ENCODE measurements around the gene LIN7B. TPM values are rescaled to one million over a fixed set of nuclear protein-coding genes. Genes with fewer than 3 reads are reported as not detected.

LIN7B gene
- total RNA-seq, 4 donors from 2014 or later, result 6.5 to 19.8 (median 13.2) TPM

DNA sequence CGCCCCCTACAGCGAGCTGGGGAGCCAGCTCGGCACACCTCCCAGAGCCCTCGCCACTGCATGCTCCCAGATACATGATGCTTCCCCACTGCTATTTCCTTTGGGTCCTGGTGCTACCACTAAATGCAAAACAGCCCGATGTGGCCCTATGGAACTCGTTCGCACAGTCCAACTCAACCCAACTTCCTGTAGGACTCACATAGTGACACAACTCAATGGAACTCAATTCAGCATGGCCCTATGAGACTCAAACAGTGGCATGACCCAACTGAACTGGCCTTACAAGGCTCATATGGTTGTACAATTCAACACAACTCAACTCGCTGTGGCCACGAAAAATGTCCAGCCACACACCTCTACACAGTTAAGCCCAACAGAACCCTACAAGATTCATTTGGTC is 45.1 kb upstream of the LIN7B start:
- TF ChIP-seq, protein P1, sequence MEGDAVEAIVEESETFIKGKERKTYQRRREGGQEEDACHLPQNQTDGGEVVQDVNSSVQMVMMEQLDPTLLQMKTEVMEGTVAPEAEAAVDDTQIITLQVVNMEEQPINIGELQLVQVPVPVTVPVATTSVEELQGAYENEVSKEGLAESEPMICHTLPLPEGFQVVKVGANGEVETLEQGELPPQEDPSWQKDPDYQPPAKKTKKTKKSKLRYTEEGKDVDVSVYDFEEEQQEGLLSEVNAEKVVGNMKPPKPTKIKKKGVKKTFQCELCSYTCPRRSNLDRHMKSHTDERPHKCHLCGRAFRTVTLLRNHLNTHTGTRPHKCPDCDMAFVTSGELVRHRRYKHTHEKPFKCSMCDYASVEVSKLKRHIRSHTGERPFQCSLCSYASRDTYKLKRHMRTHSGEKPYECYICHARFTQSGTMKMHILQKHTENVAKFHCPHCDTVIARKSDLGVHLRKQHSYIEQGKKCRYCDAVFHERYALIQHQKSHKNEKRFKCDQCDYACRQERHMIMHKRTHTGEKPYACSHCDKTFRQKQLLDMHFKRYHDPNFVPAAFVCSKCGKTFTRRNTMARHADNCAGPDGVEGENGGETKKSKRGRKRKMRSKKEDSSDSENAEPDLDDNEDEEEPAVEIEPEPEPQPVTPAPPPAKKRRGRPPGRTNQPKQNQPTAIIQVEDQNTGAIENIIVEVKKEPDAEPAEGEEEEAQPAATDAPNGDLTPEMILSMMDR (IDR thresholded peaks at IDR 0.05), result no peak
- TF ChIP-seq EP300 (IDR thresholded peaks at IDR 0.05) (no peak), POLR2AphosphoS5 (IDR thresholded peaks at IDR 0.05) (no peak)
- no peaks in the 10 kb centered on the region for H3K36me3 ChIP-seq
- H3K9me3 ChIP-seq, result no peaks in the 10 kb centered on the region
- ATAC-seq, result no peak
- WGBS, 2 donors (ENCODE audit: low coverage in 1 of 2), result 90 to 96% methylated on average over 4 to 7 of the region's 9 CpGs
- H3K4me3 ChIP-seq, result no peak overlapping the region
- H3K27ac ChIP-seq, result no peak overlapping the region
- H3K4me1 ChIP-seq, result peaks cover 0 to 23% (median 10%) of the 10 kb centered on the region in 3 donors
- peaks cover 98% of the 10 kb centered on the region for H3K27me3 ChIP-seq

DNA sequence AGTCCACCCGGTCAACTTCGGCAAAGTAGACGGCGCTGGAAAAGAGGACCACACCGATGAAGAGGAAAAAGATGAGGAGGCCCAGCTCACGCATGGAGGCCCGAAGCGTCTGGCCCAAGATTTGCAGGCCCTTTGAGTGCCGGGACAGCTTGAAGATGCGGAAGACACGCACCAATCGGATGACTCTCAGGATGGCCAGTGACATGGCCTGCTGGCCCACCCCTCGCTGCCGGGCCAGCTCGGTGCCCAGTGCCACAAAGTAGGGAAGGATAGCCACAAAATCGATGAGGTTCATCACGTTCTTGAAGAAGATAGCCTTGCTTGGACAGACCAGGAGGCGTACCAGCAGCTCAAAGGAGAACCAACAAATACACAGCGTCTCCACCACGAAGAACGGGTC is 43.8 kb upstream of the LIN7B start:
- Histone ChIP-seq H3K27ac (no peak overlapping the region), H3K9me3 (no peaks in the 10 kb centered on the region), H3K36me3 (no peaks in the 10 kb centered on the region), H3K27me3 (peaks cover 91% of the 10 kb centered on the region), H3K4me1 (peaks cover 0 to 12% (median 4%) of the 10 kb centered on the region in 3 donors), H3K4me3 (no peak overlapping the region)
- 90 to 97% methylated on average over 11 to 13 of the region's 21 CpGs for WGBS, 2 donors (ENCODE audit: low coverage in 1 of 2)
- no peak for ATAC-seq
- no peak for TF ChIP-seq POLR2A (IDR thresholded peaks at IDR 0.05)
- TF ChIP-seq EP300 (IDR thresholded peaks at IDR 0.05), result no peak
- no peak for TF ChIP-seq POLR2AphosphoS5 (IDR thresholded peaks at IDR 0.05)
- TF ChIP-seq, protein P1 (IDR thresholded peaks at IDR 0.05), result no peak

DNA sequence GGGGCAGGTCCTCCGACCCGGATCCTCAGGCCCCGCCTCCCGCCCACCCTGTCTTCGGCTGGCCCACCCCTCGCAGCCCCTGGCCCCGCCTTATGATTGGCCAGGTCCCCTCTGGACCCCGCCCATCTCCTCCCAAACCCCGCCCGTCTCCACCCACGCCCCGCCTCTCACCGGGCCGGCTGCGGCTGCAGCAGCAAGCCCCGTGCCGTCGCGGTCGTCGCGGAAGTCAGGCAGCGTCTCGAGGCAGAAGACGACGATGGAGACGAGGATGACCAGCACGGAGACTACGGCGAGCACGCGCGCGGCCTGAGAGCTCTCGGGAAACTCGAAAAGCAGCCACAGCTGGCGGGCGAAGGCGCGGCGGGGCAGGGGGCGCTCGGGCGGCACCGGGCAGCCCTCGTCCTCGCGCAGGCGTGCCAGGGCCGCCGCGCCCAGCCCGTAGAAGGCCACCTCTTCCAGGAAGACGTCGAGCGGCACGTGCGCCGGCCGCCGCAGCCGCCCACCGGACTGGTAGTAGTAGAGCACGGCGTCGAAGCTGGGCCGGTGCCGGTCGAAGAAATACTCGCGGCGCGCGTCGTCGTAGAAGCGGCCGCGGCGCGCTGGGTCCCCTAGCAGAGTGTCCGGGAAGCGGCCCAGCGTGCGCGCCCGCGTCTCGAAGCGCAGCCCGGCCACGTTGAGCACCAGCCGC is 42.2 kb upstream of the LIN7B start:
- H3K27me3 ChIP-seq, result peaks cover 77% of the 10 kb centered on the region
- TF ChIP-seq, protein P1 (IDR thresholded peaks at IDR 0.05), result no peak
- TF ChIP-seq EP300 (IDR thresholded peaks at IDR 0.05) (no peak), POLR2A (IDR thresholded peaks at IDR 0.05) (no peak), POLR2AphosphoS5 (IDR thresholded peaks at IDR 0.05) (no peak)
- H3K9me3 ChIP-seq, result no peaks in the 10 kb centered on the region
- H3K27ac ChIP-seq, result no peak overlapping the region
- peaks cover 0 to 12% (median 4%) of the 10 kb centered on the region in 3 donors for H3K4me1 ChIP-seq
- no peak for ATAC-seq
- no peak overlapping the region for H3K4me3 ChIP-seq
- WGBS, 2 donors (ENCODE audit: low coverage in 1 of 2), result 8% methylated on average over 6 of the region's 93 CpGs; no CpG with 5 or more reads in 1 of the 2 donors
- H3K36me3 ChIP-seq, result no peaks in the 10 kb centered on the region

DNA sequence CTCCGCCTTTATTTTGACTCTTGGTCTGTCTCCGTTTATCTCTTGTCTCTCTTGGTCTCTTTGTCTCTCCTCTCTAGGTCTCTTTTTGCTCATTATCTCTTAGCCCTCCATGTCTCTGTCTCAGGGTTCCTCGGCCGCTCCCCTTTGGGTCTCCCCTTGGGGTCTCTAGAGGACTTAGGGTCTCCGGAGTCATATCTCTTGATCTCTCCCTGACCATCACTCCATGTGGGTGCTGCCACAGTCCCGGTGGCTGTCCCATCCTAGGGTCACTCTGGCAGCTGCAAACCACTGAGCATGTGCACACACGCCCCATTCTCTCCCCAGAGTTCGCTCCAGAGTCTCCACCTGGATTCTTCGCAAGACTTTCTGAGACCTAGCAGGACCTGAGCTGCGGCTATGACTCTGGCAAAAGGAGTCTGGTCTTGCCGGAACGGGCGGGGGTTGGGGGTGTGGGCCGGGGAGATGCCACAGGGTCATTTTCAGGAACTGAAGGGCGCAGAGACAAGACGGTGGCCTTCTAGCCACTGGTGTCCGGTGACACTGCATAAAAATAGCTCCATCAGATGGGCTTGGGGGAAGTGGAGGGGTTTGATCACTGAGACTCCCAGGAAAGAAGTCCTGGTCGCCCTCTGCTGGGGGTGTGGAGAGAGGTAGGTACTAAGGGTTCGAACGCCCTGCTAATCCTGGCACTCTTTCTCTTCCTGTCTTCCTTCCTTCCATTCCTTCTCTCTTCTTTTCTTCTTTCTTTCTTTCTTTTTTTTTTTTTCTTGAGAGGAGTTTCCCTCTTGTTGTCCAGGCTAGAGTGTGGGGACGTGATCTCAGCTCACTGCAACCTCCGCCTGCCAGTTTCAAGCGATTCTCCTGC is 40.4 kb upstream of the LIN7B start:
- peaks cover 0 to 12% (median 4%) of the 10 kb centered on the region in 3 donors for H3K4me1 ChIP-seq
- no peak for ATAC-seq
- 32 to 55% methylated on average over 10 to 13 of the region's 23 CpGs for WGBS, 2 donors (ENCODE audit: low coverage in 1 of 2)
- no peaks in the 10 kb centered on the region for H3K9me3 ChIP-seq
- H3K4me3 ChIP-seq, result no peak overlapping the region
- peaks cover 60% of the 10 kb centered on the region for H3K27me3 ChIP-seq
- H3K36me3 ChIP-seq, result no peaks in the 10 kb centered on the region
- H3K27ac ChIP-seq, result no peak overlapping the region
- TF ChIP-seq EP300 (IDR thresholded peaks at IDR 0.05) (no peak), POLR2AphosphoS5 (IDR thresholded peaks at IDR 0.05) (no peak), POLR2A (IDR thresholded peaks at IDR 0.05) (no peak)
- TF ChIP-seq, protein P1 (IDR thresholded peaks at IDR 0.05), result no peak

Measured in gastroesophageal sphincter (tissue), 4 donors.